Uterus (tissue), 4 donors: ENCODE data around the gene ETS1. TPM values are rescaled to one million over a fixed set of nuclear protein-coding genes. Genes with fewer than 3 reads are reported as not detected.

Experiments used
- DNase-seq, 2 donors: peaks; one replicate each; pipeline ENCODE4 v3.0.0-alpha.2; 2019 to 2020
- H3K27ac ChIP-seq, 2 donors: fragments of 200-600 bp; sonication (generic); 1 replicate in 1 of 2; 2 replicates in 1 of 2; pipeline ENCODE4 v1.5.1; 2016 to 2018
- H3K27me3 ChIP-seq, 2 donors: fragments of 200-600 bp; sonication (generic); one replicate each; pipeline ENCODE4 v1.5.1; 2018 to 2019; ENCODE audit warnings: control low read depth in 1 of 2
- H3K36me3 ChIP-seq, 2 donors: fragments of 200-600 bp; sonication (generic); one replicate each; pipeline ENCODE4 v1.5.1; 2019; ENCODE audit warnings: control low read depth in 1 of 2
- H3K4me1 ChIP-seq, 2 donors: fragments of 200-600 bp; sonication (generic); one replicate each; pipeline ENCODE4 v1.5.1; 2018 to 2019; ENCODE audit warnings: control low read depth in 1 of 2
- H3K4me3 ChIP-seq, 2 donors: fragments of 200-600 bp; sonication (generic); 1 replicate in 1 of 2; 2 replicates in 1 of 2; pipeline ENCODE4 v1.5.1; 2018 to 2019; ENCODE audit warnings: mild to moderate bottlenecking in 1 of 2
- H3K9me3 ChIP-seq, 2 donors: fragments of 200-600 bp; sonication (generic); one replicate each; pipeline ENCODE4 v1.5.1; 2019; ENCODE audit warnings: control low read depth in 1 of 2
- CTCF ChIP-seq, 4 experiments: fragments of 200-600 bp in 2 of 4; fragments of 450-650 bp in 2 of 4; sonication (generic) in 2 of 4; IDR thresholded peaks; one replicate each; pipeline ENCODE4 v1.5.1; 2016 to 2019; ENCODE audit warnings: antibody characterized with exemption in 4 of 4, mild to moderate bottlenecking in 2 of 4, moderate library complexity in 1 of 4
- POLR2A ChIP-seq, 2 donors: fragments of 450-650 bp; IDR thresholded peaks; one replicate each; pipeline ENCODE4 v1.6.1; 2016; ENCODE audit warnings: antibody characterized with exemption in 2 of 2, mild to moderate bottlenecking in 1 of 2, moderate library complexity in 1 of 2
- intact Hi-C: fragments of 100-400 bp; cut with DNase I; formaldehyde crosslinking; loops from one replicate; pipeline ENCODE4 v1.15.1; 2023; ENCODE audit warnings: low total_unique reads
- total RNA-seq, 4 donors: library from RNA; depleted of rRNA in 3 of 4; stranded (reverse); fragments of >200 nt in 3 of 4; gene quantifications; one replicate each; pipeline versions ENCODE4 v1.1.0 to v1.2.4, GENCODE V29; 2014 to 2023
- donor health status: DM: yes; HTN: yes; CAD: no.

The ETS1 gene
- total RNA-seq, 4 donors from 2014 or later, result 24.1 to 80.9 (median 58.3) TPM

- Histone ChIP-seq H3K27ac (no peak overlapping the region), H3K27me3 (no peaks in the 10 kb centered on the region), H3K9me3 (no peaks in the 10 kb centered on the region), H3K4me3 (no peak overlapping the region), H3K4me1 (no peaks in the 10 kb centered on the region), H3K36me3 (no peaks in the 10 kb centered on the region)
- no peak for DNase-seq
- TF ChIP-seq CTCF (IDR thresholded peaks at IDR 0.05) (no peak), POLR2A (IDR thresholded peaks at IDR 0.05) (no peak)
- intact Hi-C loops, result no loop called here
These were observed 12.4 kb upstream of the ETS1 start for GRCh38 chr11:128599729-128600128.

- no peaks in the 10 kb centered on the region for H3K36me3 ChIP-seq
- H3K4me1 ChIP-seq, result no peaks in the 10 kb centered on the region
- intact Hi-C loops, result no loop called here
- no peak for TF ChIP-seq POLR2A (IDR thresholded peaks at IDR 0.05)
- TF ChIP-seq CTCF (IDR thresholded peaks at IDR 0.05), result no peak
- H3K27ac ChIP-seq, result no peak overlapping the region
- H3K27me3 ChIP-seq, result no peaks in the 10 kb centered on the region
- no peaks in the 10 kb centered on the region for H3K9me3 ChIP-seq
- H3K4me3 ChIP-seq, result no peak overlapping the region
- no peak for DNase-seq
These were observed 11.3 kb upstream of the ETS1 start for GRCh38 chr11:128598506-128599150.

- DNase-seq, result no peak
- H3K27ac ChIP-seq, result no peak overlapping the region
- no peaks in the 10 kb centered on the region for H3K27me3 ChIP-seq
- H3K4me3 ChIP-seq, result no peak overlapping the region
- H3K36me3 ChIP-seq, result no peaks in the 10 kb centered on the region
- H3K4me1 ChIP-seq, result no peaks in the 10 kb centered on the region
- TF ChIP-seq POLR2A (IDR thresholded peaks at IDR 0.05) (no peak), CTCF (IDR thresholded peaks at IDR 0.05) (no peak)
- H3K9me3 ChIP-seq, result no peaks in the 10 kb centered on the region
- intact Hi-C loops, result no loop called here
These were observed 10.7 kb upstream of the ETS1 start for GRCh38 chr11:128598096-128598495.

GRCh38 chr11:128597209-128597608 lies 9.9 kb upstream of the ETS1 start:
- H3K9me3 ChIP-seq, result no peaks in the 10 kb centered on the region

GRCh38 chr11:128596250-128596649 lies 8.9 kb upstream of the ETS1 start:
- Histone ChIP-seq H3K4me3 (no peak overlapping the region), H3K9me3 (no peaks in the 10 kb centered on the region), H3K27ac (no peak overlapping the region), H3K27me3 (no peaks in the 10 kb centered on the region), H3K4me1 (no peaks in the 10 kb centered on the region), H3K36me3 (no peaks in the 10 kb centered on the region)
- TF ChIP-seq CTCF (IDR thresholded peaks at IDR 0.05) (no peak), POLR2A (IDR thresholded peaks at IDR 0.05) (no peak)
- no peak for DNase-seq
- intact Hi-C loops, result no loop called here

More at GRCh38 chr11:128597209-128597608, 9.9 kb upstream of the ETS1 start:
- H3K27me3 ChIP-seq, result no peaks in the 10 kb centered on the region
- TF ChIP-seq CTCF (IDR thresholded peaks at IDR 0.05), result no peak
- TF ChIP-seq POLR2A (IDR thresholded peaks at IDR 0.05), result no peak
- no peak for DNase-seq
- no peak overlapping the region for H3K27ac ChIP-seq
- no peaks in the 10 kb centered on the region for H3K4me1 ChIP-seq
- H3K4me3 ChIP-seq, result no peak overlapping the region
- no peaks in the 10 kb centered on the region for H3K36me3 ChIP-seq
- intact Hi-C loops, result no loop called here
